Testis (tissue), 3 donors: ENCODE results near the gene CST9L. TPM values are rescaled to one million over a fixed set of nuclear protein-coding genes. Genes with fewer than 3 reads are reported as not detected.

ENCODE experiments used
- DNase-seq: peaks from one replicate; pipeline ENCODE4 v3.0.0-alpha.2; 2019
- H3K27ac ChIP-seq, 2 donors: fragments of 200-600 bp; sonication (generic); one replicate each; pipeline ENCODE4 v1.5.1; 2019
- H3K27me3 ChIP-seq: fragments of 200-600 bp; sonication (generic); one replicate; pipeline ENCODE4 v1.5.1; 2019
- H3K36me3 ChIP-seq: fragments of 200-600 bp; sonication (generic); one replicate; pipeline ENCODE4 v1.5.1; 2017; ENCODE audit warnings: low read depth; ENCODE audit errors: missing control alignments
- H3K4me1 ChIP-seq: fragments of 200-600 bp; sonication (generic); one replicate; pipeline ENCODE4 v1.5.1; 2019
- H3K4me3 ChIP-seq, 2 donors: fragments of 200-600 bp; sonication (generic); one replicate each; pipeline ENCODE4 v1.5.1; 2017 to 2019
- H3K9me3 ChIP-seq: fragments of 200-600 bp; sonication (generic); one replicate; pipeline ENCODE4 v1.5.1; 2017
- POLR2A ChIP-seq: fragments of 450-650 bp; IDR thresholded peaks from one replicate; pipeline ENCODE4 v1.6.1; 2017; ENCODE audit warnings: antibody characterized with exemption, mild to moderate bottlenecking, moderate library complexity
- WGBS, 2 donors: methylation state at CpG; one replicate each; pipeline ENCODE4 v1.1.5; 2018; 5-methylcytosine and 5-hydroxymethylcytosine counted together
- intact Hi-C: fragments of 100-400 bp; cut with DNase I; formaldehyde crosslinking; loops from one replicate; pipeline ENCODE4 v1.15.1; 2023; ENCODE audit warnings: low total_unique reads
- polyA plus RNA-seq: library from polyadenylated mRNA; stranded (reverse); fragments of 350-450 nt; fragmentation: Illumina TruSeq; extraction: RNeasy Lipid Tissue Mini Kit (QIAGEN cat#74804); gene quantifications from one replicate; pipeline ENCODE4 v1.2.3, GENCODE V29; 2014; ENCODE audit warnings: low read depth, low replicate concordance; ENCODE audit not compliant: insufficient read depth
- total RNA-seq, 2 donors: library from RNA; depleted of rRNA; stranded (reverse); fragments of >200 nt; gene quantifications; one replicate each; pipeline ENCODE4 v1.2.3, GENCODE V29; 2016
- TF ChIP-seq, protein P1 (sequence below), 3 experiments: fragments of 450-650 bp in 2 of 3; fragments of 200-600 bp in 1 of 3; sonication (generic) in 1 of 3; IDR thresholded peaks; one replicate each; pipeline ENCODE4 v1.5.1; 2016 to 2019; ENCODE audit warnings: antibody characterized with exemption in 3 of 3, mild to moderate bottlenecking in 2 of 3, moderate library complexity in 1 of 3

The CST9L gene
- total and polyA plus RNA-seq, 3 donors from 2014 or later: 78.8 to 184 (median 127) TPM

DNA sequence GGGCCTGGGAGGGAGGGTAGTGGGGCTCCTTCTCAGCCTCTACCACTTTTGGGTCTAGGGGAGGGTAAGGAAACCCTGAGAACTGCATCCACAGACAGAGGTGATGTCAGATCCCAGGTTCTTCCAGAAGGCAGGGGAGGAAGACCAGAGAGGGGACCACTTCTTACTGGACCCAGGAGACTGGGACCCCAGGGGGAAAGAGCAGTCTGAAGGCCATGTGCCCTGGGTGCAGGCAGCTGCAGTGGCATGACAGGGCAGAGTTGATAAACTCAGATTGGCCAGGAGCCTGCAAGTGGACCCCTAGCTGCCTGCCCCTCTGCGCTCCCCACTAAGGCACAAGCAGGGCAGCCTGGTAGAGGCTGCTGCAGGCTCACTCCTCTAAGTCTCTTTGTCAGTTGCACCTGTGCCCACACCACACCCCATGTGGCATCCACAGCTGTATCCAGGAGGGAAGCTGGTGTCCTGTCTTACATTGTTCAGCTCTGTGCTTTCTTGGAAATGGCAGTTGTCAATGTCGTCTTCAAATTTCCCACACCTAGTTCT lies 2.7 kb downstream of the CST9L start:
- Histone ChIP-seq H3K36me3 (no peaks in the 10 kb centered on the region), H3K27me3 (no peaks in the 10 kb centered on the region), H3K27ac (no peak overlapping the region), H3K4me3 (no peak overlapping the region), H3K9me3 (no peaks in the 10 kb centered on the region), H3K4me1 (no peaks in the 10 kb centered on the region)
- DNase-seq: no peak
- TF ChIP-seq, protein P1, sequence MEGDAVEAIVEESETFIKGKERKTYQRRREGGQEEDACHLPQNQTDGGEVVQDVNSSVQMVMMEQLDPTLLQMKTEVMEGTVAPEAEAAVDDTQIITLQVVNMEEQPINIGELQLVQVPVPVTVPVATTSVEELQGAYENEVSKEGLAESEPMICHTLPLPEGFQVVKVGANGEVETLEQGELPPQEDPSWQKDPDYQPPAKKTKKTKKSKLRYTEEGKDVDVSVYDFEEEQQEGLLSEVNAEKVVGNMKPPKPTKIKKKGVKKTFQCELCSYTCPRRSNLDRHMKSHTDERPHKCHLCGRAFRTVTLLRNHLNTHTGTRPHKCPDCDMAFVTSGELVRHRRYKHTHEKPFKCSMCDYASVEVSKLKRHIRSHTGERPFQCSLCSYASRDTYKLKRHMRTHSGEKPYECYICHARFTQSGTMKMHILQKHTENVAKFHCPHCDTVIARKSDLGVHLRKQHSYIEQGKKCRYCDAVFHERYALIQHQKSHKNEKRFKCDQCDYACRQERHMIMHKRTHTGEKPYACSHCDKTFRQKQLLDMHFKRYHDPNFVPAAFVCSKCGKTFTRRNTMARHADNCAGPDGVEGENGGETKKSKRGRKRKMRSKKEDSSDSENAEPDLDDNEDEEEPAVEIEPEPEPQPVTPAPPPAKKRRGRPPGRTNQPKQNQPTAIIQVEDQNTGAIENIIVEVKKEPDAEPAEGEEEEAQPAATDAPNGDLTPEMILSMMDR (IDR thresholded peaks at IDR 0.05): no peak
- no peak for TF ChIP-seq POLR2A
- intact Hi-C loops: no loop called here
- 89 to 96% methylated on average over 2 of the region's 2 CpGs for WGBS, 2 donors

DNA sequence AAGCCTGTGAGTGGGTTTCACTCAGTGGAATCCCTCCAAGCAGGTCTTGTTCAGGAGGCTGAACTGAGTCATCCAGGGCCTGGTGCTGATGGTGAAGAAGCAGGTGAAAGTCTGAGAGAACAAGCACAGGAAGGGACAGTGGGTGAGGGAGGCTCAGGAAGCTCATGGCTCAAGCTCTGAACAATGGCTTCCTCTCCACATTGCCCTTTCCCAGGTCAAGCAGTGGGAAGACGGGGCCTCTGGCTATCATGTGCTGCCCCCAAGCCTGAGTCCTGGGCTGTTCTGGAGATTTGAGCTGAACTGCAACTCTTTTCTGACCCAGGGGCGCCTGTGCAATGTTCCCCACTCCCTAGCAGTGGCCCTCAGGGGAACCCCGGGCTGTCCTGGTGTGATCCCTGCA lies 3.4 kb downstream of the CST9L start:
- H3K4me1 ChIP-seq: no peaks in the 10 kb centered on the region
- WGBS, 2 donors: 79 to 85% methylated on average over 2 to 3 of the region's 3 CpGs
- no peak for DNase-seq
- no peaks in the 10 kb centered on the region for H3K27me3 ChIP-seq
- intact Hi-C loops: no loop called here
- TF ChIP-seq POLR2A: no peak
- TF ChIP-seq, protein P1 (IDR thresholded peaks at IDR 0.05): no peak
- no peak overlapping the region for H3K4me3 ChIP-seq
- H3K27ac ChIP-seq: no peak overlapping the region
- H3K36me3 ChIP-seq: no peaks in the 10 kb centered on the region
- no peaks in the 10 kb centered on the region for H3K9me3 ChIP-seq

DNA sequence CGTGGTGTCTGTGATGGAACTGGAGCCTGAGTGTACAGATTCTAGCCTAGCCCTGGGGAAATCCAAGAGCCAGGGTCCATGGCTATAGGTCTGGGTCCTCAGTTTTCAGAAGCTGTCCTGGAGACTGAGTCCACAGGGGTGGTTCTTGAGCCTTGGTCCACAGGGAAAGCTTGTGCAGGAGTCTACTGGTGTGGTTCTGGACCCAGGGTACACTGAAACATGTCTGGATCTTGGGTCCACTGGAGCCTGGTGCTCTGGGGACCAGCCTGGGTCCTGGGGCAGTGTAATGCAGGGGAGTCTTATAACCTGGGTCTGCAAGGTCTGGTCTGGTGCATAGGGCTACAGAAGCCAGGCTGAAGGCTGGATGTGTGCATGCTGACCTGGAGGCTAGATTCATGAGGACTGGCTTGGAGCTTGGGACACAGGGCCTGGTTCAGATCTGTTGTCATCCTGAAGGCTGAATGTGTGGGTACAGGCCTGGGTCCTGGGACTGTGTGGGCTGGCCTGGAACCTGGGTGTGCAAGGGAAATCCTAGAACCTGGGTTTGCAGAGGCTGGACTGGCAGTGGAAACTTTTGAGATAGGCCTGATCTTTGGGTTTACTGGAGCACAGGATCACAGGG lies 5.5 kb downstream of the CST9L start:
- Histone ChIP-seq H3K27me3 (no peaks in the 10 kb centered on the region), H3K36me3 (no peaks in the 10 kb centered on the region), H3K9me3 (no peaks in the 10 kb centered on the region), H3K27ac (no peak overlapping the region), H3K4me3 (no peak overlapping the region), H3K4me1 (no peaks in the 10 kb centered on the region)
- 89% methylated on average over 1 of the region's 1 CpG; no CpG with 5 or more reads in 1 of the 2 donors for WGBS, 2 donors
- no peak for DNase-seq
- no peak for TF ChIP-seq POLR2A
- TF ChIP-seq, protein P1 (IDR thresholded peaks at IDR 0.05): no peak
- intact Hi-C loops: no loop called here

DNA sequence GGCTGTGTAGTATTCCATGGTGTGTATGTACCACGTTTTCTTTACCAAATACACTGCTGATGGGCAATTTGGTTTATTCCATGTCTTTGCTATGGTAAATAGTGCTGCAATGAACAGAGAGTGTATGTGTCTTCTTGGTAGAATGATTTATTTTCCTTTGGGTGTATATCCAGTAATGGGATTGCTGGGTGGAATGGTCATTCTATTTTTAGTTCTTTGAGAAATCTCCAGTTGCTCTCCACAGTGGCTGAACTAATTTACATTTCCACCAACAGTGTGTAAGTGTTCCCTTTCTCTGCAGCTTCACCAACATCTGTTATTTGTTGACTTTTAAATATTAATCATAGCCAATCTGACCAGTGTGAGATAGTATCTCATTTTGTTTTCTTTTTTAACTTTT lies 13.9 kb downstream of the CST9L start:
- DNase-seq: no peak
- intact Hi-C loops: no loop called here
- H3K27me3 ChIP-seq: no peaks in the 10 kb centered on the region
- H3K36me3 ChIP-seq: no peaks in the 10 kb centered on the region
- 67 to 73% methylated on average over 1 of the region's 1 CpG for WGBS, 2 donors
- H3K27ac ChIP-seq: no peak overlapping the region
- H3K9me3 ChIP-seq: no peaks in the 10 kb centered on the region
- no peak overlapping the region for H3K4me3 ChIP-seq
- H3K4me1 ChIP-seq: no peaks in the 10 kb centered on the region
- TF ChIP-seq POLR2A: no peak
- TF ChIP-seq, protein P1 (IDR thresholded peaks at IDR 0.05): no peak

DNA sequence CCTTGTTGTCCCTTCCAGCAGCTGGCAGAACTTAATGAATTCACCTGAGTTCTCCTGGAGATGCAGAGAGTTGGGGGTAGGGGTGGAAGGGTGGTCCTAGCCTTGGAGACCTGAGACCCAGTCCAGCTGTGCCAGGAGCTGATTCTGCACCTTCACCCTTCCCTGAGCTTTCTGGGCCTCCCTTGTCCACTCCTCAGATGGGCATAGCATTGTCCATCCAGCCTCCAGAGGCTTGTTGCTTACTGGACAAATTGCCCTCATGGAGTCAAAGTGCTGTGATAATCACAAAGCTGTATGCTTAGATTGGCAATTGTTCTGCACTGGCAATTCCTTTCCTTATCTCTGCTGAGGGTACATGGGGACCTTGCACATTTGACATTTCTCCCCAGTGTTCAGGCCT lies 16.5 kb downstream of the CST9L start:
- TF ChIP-seq, protein P1 (IDR thresholded peaks at IDR 0.05): no peak
- no peak for TF ChIP-seq POLR2A
- Histone ChIP-seq H3K36me3 (no peaks in the 10 kb centered on the region), H3K27ac (no peak overlapping the region), H3K4me1 (no peaks in the 10 kb centered on the region), H3K4me3 (no peak overlapping the region), H3K27me3 (no peaks in the 10 kb centered on the region), H3K9me3 (no peaks in the 10 kb centered on the region)
- DNase-seq: no peak
- intact Hi-C loops: no loop called here
